Activated CD4-positive, alpha-beta T cell treated with anti-CD3 and anti-CD28 coated beads for 36 hours (primary cell): ENCODE measurements around the gene KIF26B. TPM values are rescaled to one million over a fixed set of nuclear protein-coding genes. Genes with fewer than 3 reads are reported as not detected.
"Not testable (repeated sequence)": the region's sequence is repeated elsewhere in the genome, so short reads cannot be mapped to it uniquely, and the experiment has no call there.

Experiments used
- ATAC-seq: fragments of 200-7000 bp; cut with Tn5 transposase; one replicate; pipeline ENCODE4 v1.10.0; 2021; ENCODE audit warnings: mild to moderate bottlenecking, moderate library complexity
- CTCF ChIA-PET: fragments of 350-600 bp; sonication (Branson Sonifier 250); formaldehyde crosslinking; loops from one replicate; lab custom pipeline; 2021; ENCODE audit warnings: antibody characterized with exemption; lab: Charles Lee
- POLR2A ChIA-PET: fragments of 350-600 bp; sonication (Branson Sonifier 250); formaldehyde crosslinking; loops from one replicate; lab custom pipeline; 2021; ENCODE audit warnings: antibody characterized with exemption, inconsistent platforms; lab: Charles Lee
- DNase-seq: peaks from one replicate; pipeline ENCODE4 v3.0.0-alpha.2; 2020
- H3K27ac Mint-ChIP-seq: one replicate; pipeline ENCODE4 v1.8.0; 2021; ENCODE audit warnings: mixed read lengths
- H3K27me3 Mint-ChIP-seq: one replicate; pipeline ENCODE4 v1.8.0; 2021; ENCODE audit warnings: mixed read lengths
- H3K36me3 Mint-ChIP-seq: one replicate; pipeline ENCODE4 v1.8.0; 2021; ENCODE audit warnings: low read depth, mixed read lengths
- H3K4me1 Mint-ChIP-seq: one replicate; pipeline ENCODE4 v1.8.0; 2021; ENCODE audit warnings: mixed read lengths
- H3K4me3 Mint-ChIP-seq: one replicate; pipeline ENCODE4 v1.8.0; 2021; ENCODE audit warnings: mild to moderate bottlenecking, moderate library complexity, mixed read lengths
- H3K9me3 Mint-ChIP-seq: one replicate; pipeline ENCODE4 v1.8.0; 2021; ENCODE audit warnings: low read depth, mixed read lengths
- intact Hi-C, 2 experiments: fragments of 100-400 bp; cut with DNase I in 1 of 2; cut with micrococcal nuclease in 1 of 2; formaldehyde crosslinking; loops; one replicate each; pipeline versions ENCODE4 v1.14.2 to v1.15.1; 2022 to 2024; cut with DNase I, micrococcal nuclease
- total RNA-seq, 2 experiments: library from RNA; stranded (reverse); gene quantifications; one replicate each; pipeline ENCODE4 v1.2.3, GENCODE V29; 2021

The KIF26B gene
- total RNA-seq, 2 experiments from 2014 or later = 0.16 to 0.23 TPM

GRCh38 chr1:245316784-245317183, 162.0 kb downstream of the KIF26B start:
- POLR2A ChIA-PET = interaction anchor here (0.7 kb wide), 1 partner anchor 602 kb away, joined by 3 read pairs; no protein-coding TSS in a partner anchor
- no peak overlapping the region for H3K27ac Mint-ChIP-seq
- H3K36me3 Mint-ChIP-seq = no peaks in the 10 kb centered on the region
- intact Hi-C loops = no loop called here
- no peak overlapping the region for H3K4me3 Mint-ChIP-seq
- no peaks in the 10 kb centered on the region for H3K4me1 Mint-ChIP-seq
- DNase-seq (no peak), ATAC-seq (no peak)
- H3K27me3 Mint-ChIP-seq = peaks cover 4% of the 10 kb centered on the region
- no peaks in the 10 kb centered on the region for H3K9me3 Mint-ChIP-seq
- CTCF ChIA-PET = interaction anchor here (0.8 kb wide), 1 partner anchor 76 kb away, joined by 3 read pairs; no protein-coding TSS in a partner anchor

- no peaks in the 10 kb centered on the region for H3K4me1 Mint-ChIP-seq
- ATAC-seq = no peak
- POLR2A ChIA-PET = interaction anchor here (0.7 kb wide), 1 partner anchor 601 kb away, joined by 3 read pairs; no protein-coding TSS in a partner anchor
Observed at GRCh38 chr1:245317217-245317616, 162.4 kb downstream of the KIF26B start.

GRCh38 chr1:245319094-245319493, 164.3 kb downstream of the KIF26B start:
- H3K27me3 Mint-ChIP-seq = peaks cover under 1% of the 10 kb centered on the region
- H3K36me3 Mint-ChIP-seq = no peaks in the 10 kb centered on the region
- no peak overlapping the region for H3K4me3 Mint-ChIP-seq
- no peaks in the 10 kb centered on the region for H3K9me3 Mint-ChIP-seq
- ChIA-PET CTCF (no interaction called here), POLR2A (no interaction called here)
- no peak for ATAC-seq
- no peak for DNase-seq
- intact Hi-C loops = no loop called here
- peaks cover 2% of the 10 kb centered on the region for H3K4me1 Mint-ChIP-seq
- no peak overlapping the region for H3K27ac Mint-ChIP-seq

More at GRCh38 chr1:245317217-245317616, 162.4 kb downstream of the KIF26B start:
- no peak overlapping the region for H3K27ac Mint-ChIP-seq
- peaks cover 4% of the 10 kb centered on the region for H3K27me3 Mint-ChIP-seq
- intact Hi-C loops = no loop called here
- CTCF ChIA-PET = interaction anchor here (0.8 kb wide), 1 partner anchor 76 kb away, joined by 3 read pairs; no protein-coding TSS in a partner anchor
- H3K36me3 Mint-ChIP-seq = no peaks in the 10 kb centered on the region
- H3K4me3 Mint-ChIP-seq = no peak overlapping the region
- no peak for DNase-seq
- H3K9me3 Mint-ChIP-seq = no peaks in the 10 kb centered on the region

DNA sequence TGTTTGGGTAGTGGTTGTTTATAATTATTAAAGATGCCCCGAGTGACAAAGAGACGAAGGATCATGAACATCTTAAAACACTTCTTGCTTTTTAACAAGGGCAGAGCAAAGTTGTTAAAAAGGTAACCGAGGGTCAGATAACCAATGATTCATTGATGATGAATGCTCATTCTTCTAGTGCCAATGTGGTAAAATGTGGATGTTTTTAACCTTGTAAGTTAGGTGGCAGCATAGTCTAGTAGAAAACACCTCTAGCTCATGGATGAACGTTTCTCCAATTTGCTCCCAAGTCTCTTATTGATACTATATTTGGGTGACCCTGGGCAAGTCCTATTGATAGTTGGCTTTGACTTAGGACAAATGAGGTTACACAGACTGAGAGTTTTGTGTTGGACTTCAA, 167.9 kb downstream of the KIF26B start:
- no peak for ATAC-seq
- intact Hi-C loops = no loop called here
- H3K36me3 Mint-ChIP-seq = no peaks in the 10 kb centered on the region
- no peak overlapping the region for H3K4me3 Mint-ChIP-seq
- peaks cover 2% of the 10 kb centered on the region for H3K27me3 Mint-ChIP-seq
- H3K9me3 Mint-ChIP-seq = no peaks in the 10 kb centered on the region
- CTCF ChIA-PET = no interaction called here
- no peak for DNase-seq
- POLR2A ChIA-PET = no interaction called here
- peaks cover 2% of the 10 kb centered on the region for H3K4me1 Mint-ChIP-seq
- no peak overlapping the region for H3K27ac Mint-ChIP-seq

- H3K4me3 Mint-ChIP-seq, H3K27me3 Mint-ChIP-seq, H3K9me3 Mint-ChIP-seq, H3K4me1 Mint-ChIP-seq, H3K36me3 Mint-ChIP-seq, POLR2A ChIA-PET, H3K27ac Mint-ChIP-seq, ATAC-seq, intact Hi-C loops, DNase-seq, CTCF ChIA-PET: not testable (repeated sequence)
Observed at GRCh38 chr1:245323765-245324164, 169.0 kb downstream of the KIF26B start.

- Mint-ChIP-seq H3K9me3 (no peaks in the 10 kb centered on the region), H3K4me3 (no peak overlapping the region), H3K27me3 (peaks cover 2% of the 10 kb centered on the region), H3K27ac (no peak overlapping the region), H3K4me1 (peaks cover 2% of the 10 kb centered on the region), H3K36me3 (no peaks in the 10 kb centered on the region)
- intact Hi-C loops = no loop called here
- DNase-seq (no peak), ATAC-seq (no peak)
- CTCF ChIA-PET = no interaction called here
- POLR2A ChIA-PET = no interaction called here
Observed at GRCh38 chr1:245325922-245326795, 171.4 kb downstream of the KIF26B start.

- POLR2A ChIA-PET = no interaction called here
- no peak overlapping the region for H3K4me3 Mint-ChIP-seq
- ATAC-seq (no peak), DNase-seq (no peak)
- H3K36me3 Mint-ChIP-seq = no peaks in the 10 kb centered on the region
- CTCF ChIA-PET = no interaction called here
- H3K27ac Mint-ChIP-seq = no peak overlapping the region
- intact Hi-C loops = no loop called here
- peaks cover 2% of the 10 kb centered on the region for H3K27me3 Mint-ChIP-seq
- no peaks in the 10 kb centered on the region for H3K9me3 Mint-ChIP-seq
- H3K4me1 Mint-ChIP-seq = peaks cover 8% of the 10 kb centered on the region
Observed at GRCh38 chr1:245327360-245327759, 172.6 kb downstream of the KIF26B start.

- ATAC-seq = no peak
- no peak overlapping the region for H3K4me3 Mint-ChIP-seq
- ChIA-PET CTCF (no interaction called here), POLR2A (no interaction called here)
- H3K9me3 Mint-ChIP-seq = no peaks in the 10 kb centered on the region
- peaks cover 12% of the 10 kb centered on the region for H3K4me1 Mint-ChIP-seq
- intact Hi-C loops = no loop called here
- no peak for DNase-seq
- H3K36me3 Mint-ChIP-seq = no peaks in the 10 kb centered on the region
- peaks cover 2% of the 10 kb centered on the region for H3K27me3 Mint-ChIP-seq
- H3K27ac Mint-ChIP-seq = no peak overlapping the region
Observed at GRCh38 chr1:245327842-245328241, 173.1 kb downstream of the KIF26B start.

GRCh38 chr1:245330951-245331350, 176.2 kb downstream of the KIF26B start:
- no peak for ATAC-seq
- no peak overlapping the region for H3K27ac Mint-ChIP-seq
- POLR2A ChIA-PET = no interaction called here
- peaks cover 2% of the 10 kb centered on the region for H3K9me3 Mint-ChIP-seq
- peaks cover 6% of the 10 kb centered on the region for H3K27me3 Mint-ChIP-seq
- no peaks in the 10 kb centered on the region for H3K36me3 Mint-ChIP-seq
- DNase-seq = no peak
- H3K4me3 Mint-ChIP-seq = no peak overlapping the region
- CTCF ChIA-PET = no interaction called here
- intact Hi-C loops = loop anchor here in 1 of 2 experiments (10.0 kb wide), 1 partner anchor 176 kb away; the partner anchor contains the start of gene KIF26B
- peaks cover 15% of the 10 kb centered on the region for H3K4me1 Mint-ChIP-seq

- Mint-ChIP-seq H3K27me3 (peaks cover 15% of the 10 kb centered on the region), H3K27ac (no peak overlapping the region), H3K4me1 (peaks cover 23% of the 10 kb centered on the region), H3K9me3 (peaks cover 2% of the 10 kb centered on the region), H3K36me3 (no peaks in the 10 kb centered on the region), H3K4me3 (no peak overlapping the region)
- peak; percentile 43 for ATAC-seq
- CTCF ChIA-PET = no interaction called here
- POLR2A ChIA-PET = no interaction called here
- no peak for DNase-seq
- intact Hi-C loops = loop anchor here in 1 of 2 experiments (10.0 kb wide), 1 partner anchor 177 kb away; the partner anchor contains the start of gene KIF26B
Observed at GRCh38 chr1:245332085-245332484, 177.3 kb downstream of the KIF26B start.

GRCh38 chr1:245332513-245332912, 177.7 kb downstream of the KIF26B start:
- intact Hi-C loops = loop anchor here in 1 of 2 experiments (10.0 kb wide), 1 partner anchor 178 kb away; the partner anchor contains the start of gene KIF26B
- Mint-ChIP-seq H3K4me3 (no peak overlapping the region), H3K27me3 (peaks cover 15% of the 10 kb centered on the region), H3K36me3 (no peaks in the 10 kb centered on the region), H3K4me1 (peaks cover 23% of the 10 kb centered on the region), H3K27ac (peak overlapping the region; percentile 22), H3K9me3 (peaks cover 2% of the 10 kb centered on the region)
- DNase-seq (peak; percentile 78), ATAC-seq (peak; percentile 97)
- ChIA-PET CTCF (no interaction called here), POLR2A (no interaction called here)

DNA sequence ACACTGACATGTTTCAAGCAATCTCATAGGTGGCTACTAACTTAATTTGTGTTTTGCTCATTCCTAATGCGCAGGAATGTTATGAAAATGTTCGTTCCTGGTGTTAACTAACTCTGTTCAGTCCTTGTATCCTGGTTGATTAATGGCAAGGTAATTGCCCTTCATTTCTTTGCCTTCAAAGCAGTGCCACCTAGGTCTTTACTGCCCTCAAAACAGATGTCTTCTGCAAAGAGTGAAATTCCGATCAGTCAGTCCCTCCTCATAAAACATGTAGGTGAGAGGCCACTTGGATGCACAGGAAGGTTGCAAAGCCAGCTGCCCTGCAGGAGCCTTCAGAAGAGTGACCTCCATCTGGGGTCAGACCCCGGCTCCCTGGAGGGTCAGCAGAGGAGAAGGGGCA, 179.4 kb downstream of the KIF26B start:
- peaks cover 2% of the 10 kb centered on the region for H3K9me3 Mint-ChIP-seq
- H3K4me3 Mint-ChIP-seq = no peak overlapping the region
- no peak overlapping the region for H3K27ac Mint-ChIP-seq
- CTCF ChIA-PET = no interaction called here
- peaks cover 27% of the 10 kb centered on the region for H3K4me1 Mint-ChIP-seq
- intact Hi-C loops = loop anchor here in 1 of 2 experiments (10.0 kb wide), 1 partner anchor 179 kb away; the partner anchor contains the start of gene KIF26B
- DNase-seq (no peak), ATAC-seq (no peak)
- H3K36me3 Mint-ChIP-seq = no peaks in the 10 kb centered on the region
- H3K27me3 Mint-ChIP-seq = peaks cover 15% of the 10 kb centered on the region
- POLR2A ChIA-PET = no interaction called here
